Upper lobe of right lung (tissue), 1 donor: Measurements from ENCODE around the gene PLXNA4. TPM values are rescaled to one million over a fixed set of nuclear protein-coding genes. Genes with fewer than 3 reads are reported as not detected.

Experiments used
- ATAC-seq: fragments of 200-7000 bp; cut with Tn5 transposase; one replicate; pipeline ENCODE4 v1.9.1; 2020; ENCODE audit warnings: mild to moderate bottlenecking, moderate library complexity
- DNase-seq: peaks from one replicate; pipeline ENCODE4 v3.0.0-alpha.2; 2020
- H3K27ac ChIP-seq: fragments of 200-600 bp; one replicate; pipeline ENCODE4 v1.8.0; 2022
- H3K27me3 ChIP-seq: fragments of 200-600 bp; one replicate; pipeline ENCODE4 v1.8.0; 2022; ENCODE audit warnings: mild to moderate bottlenecking
- H3K36me3 ChIP-seq: fragments of 200-600 bp; one replicate; pipeline ENCODE4 v1.8.0; 2022
- H3K4me1 ChIP-seq: fragments of 200-600 bp; one replicate; pipeline ENCODE4 v1.8.0; 2022
- H3K4me3 ChIP-seq: fragments of 200-600 bp; one replicate; pipeline ENCODE4 v1.8.0; 2022; ENCODE audit warnings: mild to moderate bottlenecking
- H3K9me3 ChIP-seq: fragments of 200-600 bp; one replicate; pipeline ENCODE4 v1.8.0; 2022
- intact Hi-C: fragments of 100-400 bp; cut with DNase I; formaldehyde crosslinking; loops from one replicate; pipeline ENCODE4 v1.11.0; 2022
- total RNA-seq: library from RNA; stranded (reverse); fragmentation: NEBNext Ultra II Directional; extraction: Animal tissue kit (Norgen Biotek cat#: 25700); gene quantifications from one replicate; pipeline ENCODE4 v1.2.1, GENCODE V29; 2021
- TF ChIP-seq, protein P1 (sequence below): fragments of 200-600 bp; IDR thresholded peaks from one replicate; pipeline ENCODE4 v1.8.0; 2022; ENCODE audit warnings: antibody characterized with exemption
- donor health status: DM: no; HTN: yes; CAD: no; lungs with severe emphysema.

The PLXNA4 gene
- total RNA-seq, 1 donor from 2014 or later: 7.2 TPM

DNA sequence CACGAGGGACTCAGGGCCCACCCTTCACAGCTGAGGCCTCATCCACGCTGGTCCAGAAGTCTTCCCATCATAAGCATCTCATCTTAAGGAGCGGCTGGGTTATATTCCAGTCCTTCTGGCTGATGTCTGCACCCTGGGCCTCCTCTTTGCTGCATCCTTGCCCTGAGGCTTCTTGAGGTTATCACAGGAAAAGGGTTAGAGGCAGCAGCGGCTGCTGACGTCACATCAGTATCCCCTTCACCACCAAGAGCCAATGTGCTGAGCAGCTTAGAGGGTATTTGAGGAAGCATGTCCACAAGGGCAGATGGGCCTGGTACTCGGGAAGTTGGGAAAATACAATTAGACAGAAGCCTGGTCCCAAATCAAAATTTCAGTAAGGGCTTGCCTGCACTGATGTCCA lies 125.1 kb downstream of the PLXNA4 start:
- TF ChIP-seq, protein P1, sequence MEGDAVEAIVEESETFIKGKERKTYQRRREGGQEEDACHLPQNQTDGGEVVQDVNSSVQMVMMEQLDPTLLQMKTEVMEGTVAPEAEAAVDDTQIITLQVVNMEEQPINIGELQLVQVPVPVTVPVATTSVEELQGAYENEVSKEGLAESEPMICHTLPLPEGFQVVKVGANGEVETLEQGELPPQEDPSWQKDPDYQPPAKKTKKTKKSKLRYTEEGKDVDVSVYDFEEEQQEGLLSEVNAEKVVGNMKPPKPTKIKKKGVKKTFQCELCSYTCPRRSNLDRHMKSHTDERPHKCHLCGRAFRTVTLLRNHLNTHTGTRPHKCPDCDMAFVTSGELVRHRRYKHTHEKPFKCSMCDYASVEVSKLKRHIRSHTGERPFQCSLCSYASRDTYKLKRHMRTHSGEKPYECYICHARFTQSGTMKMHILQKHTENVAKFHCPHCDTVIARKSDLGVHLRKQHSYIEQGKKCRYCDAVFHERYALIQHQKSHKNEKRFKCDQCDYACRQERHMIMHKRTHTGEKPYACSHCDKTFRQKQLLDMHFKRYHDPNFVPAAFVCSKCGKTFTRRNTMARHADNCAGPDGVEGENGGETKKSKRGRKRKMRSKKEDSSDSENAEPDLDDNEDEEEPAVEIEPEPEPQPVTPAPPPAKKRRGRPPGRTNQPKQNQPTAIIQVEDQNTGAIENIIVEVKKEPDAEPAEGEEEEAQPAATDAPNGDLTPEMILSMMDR: no peak
- Histone ChIP-seq H3K9me3 (no peaks in the 10 kb centered on the region), H3K27ac (no peak overlapping the region), H3K4me1 (no peaks in the 10 kb centered on the region), H3K4me3 (no peak overlapping the region), H3K36me3 (no peaks in the 10 kb centered on the region), H3K27me3 (no peaks in the 10 kb centered on the region)
- intact Hi-C loops: no loop called here
- ATAC-seq (peak; percentile 13), DNase-seq (no peak)

DNA sequence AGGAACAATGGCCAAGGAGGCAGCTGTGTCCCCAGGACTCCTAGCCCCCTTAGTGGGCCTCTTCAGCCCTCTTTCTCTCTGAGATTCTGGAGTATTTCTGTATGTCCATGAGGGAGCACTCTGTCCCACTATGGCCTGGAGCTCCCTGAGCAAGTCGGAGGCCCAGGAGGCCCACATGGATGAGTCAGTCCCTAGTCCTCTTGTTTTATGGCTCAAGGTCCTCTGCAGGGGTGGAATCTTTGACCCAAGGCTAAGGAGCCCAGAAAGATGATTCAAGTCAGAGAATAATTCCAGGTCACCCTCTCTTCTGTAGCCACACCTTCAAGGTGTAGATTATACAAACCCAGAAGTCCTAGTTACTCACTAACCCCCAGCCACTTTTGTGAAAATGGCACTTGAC lies 125.6 kb downstream of the PLXNA4 start:
- TF ChIP-seq, protein P1: no peak
- intact Hi-C loops: no loop called here
- Histone ChIP-seq H3K4me1 (no peaks in the 10 kb centered on the region), H3K4me3 (no peak overlapping the region), H3K36me3 (no peaks in the 10 kb centered on the region), H3K27me3 (no peaks in the 10 kb centered on the region), H3K9me3 (no peaks in the 10 kb centered on the region), H3K27ac (no peak overlapping the region)
- ATAC-seq: no peak
- no peak for DNase-seq

DNA sequence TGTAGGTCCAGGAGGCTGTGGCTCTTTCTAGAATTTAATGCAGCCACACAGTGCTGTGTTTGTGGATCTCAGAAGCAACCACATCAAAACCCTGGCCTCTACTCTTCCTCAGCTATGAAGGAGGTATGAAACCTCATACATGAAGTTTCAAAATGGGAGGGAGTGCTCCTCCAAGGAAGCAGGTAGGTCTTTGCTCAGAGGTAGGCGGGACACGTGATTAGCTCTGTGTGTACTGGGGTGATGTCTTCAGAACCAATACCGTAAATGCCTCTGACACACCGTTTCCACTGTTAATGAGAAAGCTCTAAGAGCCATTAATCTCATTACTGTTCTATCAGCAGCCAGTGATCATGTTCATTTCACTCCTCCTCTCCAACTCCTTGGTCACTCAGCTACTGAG lies 126.1 kb downstream of the PLXNA4 start:
- ATAC-seq: no peak
- H3K36me3 ChIP-seq: no peaks in the 10 kb centered on the region
- no peak overlapping the region for H3K4me3 ChIP-seq
- intact Hi-C loops: no loop called here
- H3K9me3 ChIP-seq: no peaks in the 10 kb centered on the region
- H3K27me3 ChIP-seq: no peaks in the 10 kb centered on the region
- no peak for DNase-seq
- TF ChIP-seq, protein P1: no peak
- H3K27ac ChIP-seq: no peak overlapping the region
- no peaks in the 10 kb centered on the region for H3K4me1 ChIP-seq

DNA sequence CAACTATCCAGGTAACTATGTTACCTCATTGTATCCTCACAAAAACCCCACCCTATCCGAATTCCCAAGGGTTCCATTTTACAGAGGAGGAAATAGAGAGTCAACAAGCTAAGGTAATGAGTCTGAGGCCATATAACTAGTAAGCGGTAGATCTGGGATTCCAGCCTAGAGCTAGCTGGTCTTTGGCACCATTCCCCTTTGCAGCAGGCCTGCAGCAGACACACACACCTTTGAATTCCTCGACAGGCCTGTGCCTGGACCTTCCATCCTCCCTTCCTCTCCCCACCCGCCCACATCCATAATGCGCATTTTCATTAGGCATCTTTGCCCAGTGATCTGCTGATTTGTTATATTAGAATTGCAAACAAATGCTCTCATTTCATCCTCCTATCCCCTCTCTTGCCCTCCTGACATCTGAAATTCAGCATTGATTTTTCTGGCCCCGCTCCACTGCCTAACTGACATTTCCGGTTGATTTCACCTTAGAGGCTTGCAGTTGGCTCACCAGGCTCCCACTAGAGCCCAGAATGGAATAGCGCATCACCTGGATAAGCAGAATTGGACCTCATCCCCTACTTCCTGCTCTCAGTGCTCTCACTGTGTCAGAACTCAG lies 129.5 kb downstream of the PLXNA4 start:
- ATAC-seq (no peak), DNase-seq (no peak)
- TF ChIP-seq, protein P1: no peak
- Histone ChIP-seq H3K9me3 (no peaks in the 10 kb centered on the region), H3K36me3 (no peaks in the 10 kb centered on the region), H3K27me3 (no peaks in the 10 kb centered on the region), H3K4me1 (no peaks in the 10 kb centered on the region), H3K27ac (no peak overlapping the region), H3K4me3 (no peak overlapping the region)
- intact Hi-C loops: no loop called here

DNA sequence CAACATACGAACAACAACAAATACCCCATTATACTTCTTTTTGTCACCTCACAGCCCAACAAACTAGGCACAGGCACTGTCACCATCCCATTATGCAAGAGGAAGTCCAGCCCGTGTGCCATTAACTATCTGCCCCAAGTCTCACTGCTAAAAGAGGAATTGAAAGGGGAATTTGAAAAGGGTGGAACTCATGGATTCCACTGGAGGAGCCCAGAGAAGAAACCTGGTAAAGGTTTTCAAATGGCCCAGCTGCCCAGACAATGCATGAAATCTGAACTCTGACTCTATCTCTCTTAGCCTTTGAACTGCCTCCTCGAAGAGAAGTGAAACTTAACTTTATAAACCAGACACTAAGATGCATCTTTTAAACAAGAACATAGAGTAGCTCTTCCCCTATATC lies 130.0 kb downstream of the PLXNA4 start:
- H3K27ac ChIP-seq: no peak overlapping the region
- H3K36me3 ChIP-seq: no peaks in the 10 kb centered on the region
- DNase-seq (no peak), ATAC-seq (peak; percentile 60)
- no peak overlapping the region for H3K4me3 ChIP-seq
- H3K27me3 ChIP-seq: no peaks in the 10 kb centered on the region
- no peaks in the 10 kb centered on the region for H3K4me1 ChIP-seq
- no peaks in the 10 kb centered on the region for H3K9me3 ChIP-seq
- TF ChIP-seq, protein P1: no peak
- intact Hi-C loops: no loop called here
